ENCODE data around the gene MYOF.

- TF ChIP-seq, protein P1, sequence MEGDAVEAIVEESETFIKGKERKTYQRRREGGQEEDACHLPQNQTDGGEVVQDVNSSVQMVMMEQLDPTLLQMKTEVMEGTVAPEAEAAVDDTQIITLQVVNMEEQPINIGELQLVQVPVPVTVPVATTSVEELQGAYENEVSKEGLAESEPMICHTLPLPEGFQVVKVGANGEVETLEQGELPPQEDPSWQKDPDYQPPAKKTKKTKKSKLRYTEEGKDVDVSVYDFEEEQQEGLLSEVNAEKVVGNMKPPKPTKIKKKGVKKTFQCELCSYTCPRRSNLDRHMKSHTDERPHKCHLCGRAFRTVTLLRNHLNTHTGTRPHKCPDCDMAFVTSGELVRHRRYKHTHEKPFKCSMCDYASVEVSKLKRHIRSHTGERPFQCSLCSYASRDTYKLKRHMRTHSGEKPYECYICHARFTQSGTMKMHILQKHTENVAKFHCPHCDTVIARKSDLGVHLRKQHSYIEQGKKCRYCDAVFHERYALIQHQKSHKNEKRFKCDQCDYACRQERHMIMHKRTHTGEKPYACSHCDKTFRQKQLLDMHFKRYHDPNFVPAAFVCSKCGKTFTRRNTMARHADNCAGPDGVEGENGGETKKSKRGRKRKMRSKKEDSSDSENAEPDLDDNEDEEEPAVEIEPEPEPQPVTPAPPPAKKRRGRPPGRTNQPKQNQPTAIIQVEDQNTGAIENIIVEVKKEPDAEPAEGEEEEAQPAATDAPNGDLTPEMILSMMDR (IDR thresholded peaks at IDR 0.05 in 2 of 3, conservative IDR thresholded peaks at IDR 0.05 in 1 of 3; ENCODE audit: insufficient read depth in 2 of 3, low read depth in 1 of 3, low read length in 3 of 3): no peak
- TF ChIP-seq, protein P2, sequence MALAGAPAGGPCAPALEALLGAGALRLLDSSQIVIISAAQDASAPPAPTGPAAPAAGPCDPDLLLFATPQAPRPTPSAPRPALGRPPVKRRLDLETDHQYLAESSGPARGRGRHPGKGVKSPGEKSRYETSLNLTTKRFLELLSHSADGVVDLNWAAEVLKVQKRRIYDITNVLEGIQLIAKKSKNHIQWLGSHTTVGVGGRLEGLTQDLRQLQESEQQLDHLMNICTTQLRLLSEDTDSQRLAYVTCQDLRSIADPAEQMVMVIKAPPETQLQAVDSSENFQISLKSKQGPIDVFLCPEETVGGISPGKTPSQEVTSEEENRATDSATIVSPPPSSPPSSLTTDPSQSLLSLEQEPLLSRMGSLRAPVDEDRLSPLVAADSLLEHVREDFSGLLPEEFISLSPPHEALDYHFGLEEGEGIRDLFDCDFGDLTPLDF (CRISPR knock-in tag; IDR thresholded peaks at IDR 0.05): no peak
- TF ChIP-seq PRPF4 (IDR thresholded peaks at IDR 0.05; ENCODE audit: insufficient read depth, low read depth, low read length, poor library complexity, severe bottlenecking) (no peak), HDAC1 (IDR thresholded peaks at IDR 0.05) (no peak), ELF1 (tag; IDR thresholded peaks at IDR 0.05) (no peak), DNMT1 (IDR thresholded peaks at IDR 0.05) (no peak), JUND (IDR thresholded peaks at IDR 0.05; ENCODE audit: borderline replicate concordance, low read depth, low read length) (no peak), JUND (tag; IDR thresholded peaks at IDR 0.05; ENCODE audit: borderline replicate concordance, low read depth, low read length) (no peak), CHD2 (IDR thresholded peaks at IDR 0.05; ENCODE audit: low read depth, low read length) (no peak), SIN3B (IDR thresholded peaks at IDR 0.05; ENCODE audit: low read depth) (no peak)
Observed at GRCh38 chr10:93402192-93402591, 79.9 kb downstream of the MYOF start.

All from K562 (cell line).